Measurements from ENCODE around the gene PDCD4. TPM values are rescaled to one million over a fixed set of nuclear protein-coding genes. Genes with fewer than 3 reads are reported as not detected.
A peak's percentile ranks its signal among the peaks of the same experiment; 100 is the strongest.

PDCD4 gene
- total and polyA plus RNA-seq, 2 of the 13 experiments (the other 11 are each of a cell fraction or from before 2014, with no cell fraction given): 22.8 to 56.2 TPM

DNA sequence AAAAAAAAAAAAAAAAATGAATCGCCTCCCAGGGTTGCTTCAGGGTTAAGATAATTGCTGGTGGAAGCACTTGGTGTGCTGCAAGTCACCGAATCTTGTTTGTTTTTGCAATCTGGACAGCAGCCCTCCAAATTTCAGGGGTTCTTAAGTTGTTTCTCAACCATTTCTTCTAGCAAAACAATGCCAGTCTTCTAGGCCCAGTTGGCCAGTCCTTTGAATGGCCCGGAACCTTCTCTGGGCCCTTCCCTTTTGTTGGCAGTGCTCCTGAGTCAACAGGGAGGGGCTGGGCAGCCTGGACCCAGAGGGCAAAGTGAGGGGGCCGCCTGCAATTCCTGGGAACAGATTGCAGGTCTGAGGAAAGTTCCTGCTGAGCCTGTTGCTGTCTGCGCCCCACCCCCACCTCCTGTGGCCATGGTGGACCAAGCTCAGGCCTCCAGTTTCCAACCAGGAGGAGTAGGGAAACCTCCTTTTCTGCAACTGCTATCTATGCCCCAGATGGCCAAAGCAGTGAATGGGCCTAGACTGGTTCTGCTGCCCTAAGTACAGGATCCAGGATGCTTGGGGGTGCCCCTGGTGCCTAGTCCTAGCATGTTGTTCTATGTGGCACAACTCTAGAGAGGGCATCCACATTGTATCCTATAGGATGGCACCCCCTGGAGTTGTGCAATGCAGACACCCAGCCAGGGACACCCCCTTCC, 31.4 kb upstream of the PDCD4 start (continued):
- TF ChIP-seq HMG20B (CRISPR knock-in tag; conservative IDR thresholded peaks at IDR 0.05) (peak; percentile 58; the same call in 1 of the 2 replicates), ELF3 (CRISPR knock-in tag; IDR thresholded peaks at IDR 0.05) (peak; percentile 61; the same call in 1 of the 2 replicates), ZNF776 (CRISPR knock-in tag; IDR thresholded peaks at IDR 0.05) (no peak), SPEN (CRISPR knock-in tag; IDR thresholded peaks at IDR 0.05; ENCODE audit: low read depth) (peak; percentile 21; the same call in 1 of the 2 replicates), MEIS1 (CRISPR knock-in tag; IDR thresholded peaks at IDR 0.05; ENCODE audit: borderline replicate concordance) (no peak), ZNF766 (CRISPR knock-in tag; IDR thresholded peaks at IDR 0.05; ENCODE audit: borderline replicate concordance) (0 out of 2 replicates have a peak, but pooled peaks have one; percentile 39), TCF12 (IDR thresholded peaks at IDR 0.05) (no peak), TCF12 (CRISPR knock-in tag; IDR thresholded peaks at IDR 0.05) (0 out of 2 replicates have a peak, but pooled peaks have one; percentile 43), ZNF644 (CRISPR knock-in tag; IDR thresholded peaks at IDR 0.05; ENCODE audit: low read depth) (peak; percentile 45; the same call in 1 of the 2 replicates), ZSCAN21 (CRISPR knock-in tag; IDR thresholded peaks at IDR 0.05; ENCODE audit: borderline replicate concordance) (no peak), TEAD3 (CRISPR knock-in tag; optimal IDR thresholded peaks at IDR 0.05; ENCODE audit: borderline replicate concordance) (peak; percentile 65)
- TF ChIP-seq, protein P1, sequence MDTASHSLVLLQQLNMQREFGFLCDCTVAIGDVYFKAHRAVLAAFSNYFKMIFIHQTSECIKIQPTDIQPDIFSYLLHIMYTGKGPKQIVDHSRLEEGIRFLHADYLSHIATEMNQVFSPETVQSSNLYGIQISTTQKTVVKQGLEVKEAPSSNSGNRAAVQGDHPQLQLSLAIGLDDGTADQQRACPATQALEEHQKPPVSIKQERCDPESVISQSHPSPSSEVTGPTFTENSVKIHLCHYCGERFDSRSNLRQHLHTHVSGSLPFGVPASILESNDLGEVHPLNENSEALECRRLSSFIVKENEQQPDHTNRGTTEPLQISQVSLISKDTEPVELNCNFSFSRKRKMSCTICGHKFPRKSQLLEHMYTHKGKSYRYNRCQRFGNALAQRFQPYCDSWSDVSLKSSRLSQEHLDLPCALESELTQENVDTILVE (CRISPR knock-in tag; IDR thresholded peaks at IDR 0.05): no peak
- TF ChIP-seq, protein P2, sequence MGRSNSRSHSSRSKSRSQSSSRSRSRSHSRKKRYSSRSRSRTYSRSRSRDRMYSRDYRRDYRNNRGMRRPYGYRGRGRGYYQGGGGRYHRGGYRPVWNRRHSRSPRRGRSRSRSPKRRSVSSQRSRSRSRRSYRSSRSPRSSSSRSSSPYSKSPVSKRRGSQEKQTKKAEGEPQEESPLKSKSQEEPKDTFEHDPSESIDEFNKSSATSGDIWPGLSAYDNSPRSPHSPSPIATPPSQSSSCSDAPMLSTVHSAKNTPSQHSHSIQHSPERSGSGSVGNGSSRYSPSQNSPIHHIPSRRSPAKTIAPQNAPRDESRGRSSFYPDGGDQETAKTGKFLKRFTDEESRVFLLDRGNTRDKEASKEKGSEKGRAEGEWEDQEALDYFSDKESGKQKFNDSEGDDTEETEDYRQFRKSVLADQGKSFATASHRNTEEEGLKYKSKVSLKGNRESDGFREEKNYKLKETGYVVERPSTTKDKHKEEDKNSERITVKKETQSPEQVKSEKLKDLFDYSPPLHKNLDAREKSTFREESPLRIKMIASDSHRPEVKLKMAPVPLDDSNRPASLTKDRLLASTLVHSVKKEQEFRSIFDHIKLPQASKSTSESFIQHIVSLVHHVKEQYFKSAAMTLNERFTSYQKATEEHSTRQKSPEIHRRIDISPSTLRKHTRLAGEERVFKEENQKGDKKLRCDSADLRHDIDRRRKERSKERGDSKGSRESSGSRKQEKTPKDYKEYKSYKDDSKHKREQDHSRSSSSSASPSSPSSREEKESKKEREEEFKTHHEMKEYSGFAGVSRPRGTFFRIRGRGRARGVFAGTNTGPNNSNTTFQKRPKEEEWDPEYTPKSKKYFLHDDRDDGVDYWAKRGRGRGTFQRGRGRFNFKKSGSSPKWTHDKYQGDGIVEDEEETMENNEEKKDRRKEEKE (IDR thresholded peaks at IDR 0.05): no peak
- TF ChIP-seq, protein P3, sequence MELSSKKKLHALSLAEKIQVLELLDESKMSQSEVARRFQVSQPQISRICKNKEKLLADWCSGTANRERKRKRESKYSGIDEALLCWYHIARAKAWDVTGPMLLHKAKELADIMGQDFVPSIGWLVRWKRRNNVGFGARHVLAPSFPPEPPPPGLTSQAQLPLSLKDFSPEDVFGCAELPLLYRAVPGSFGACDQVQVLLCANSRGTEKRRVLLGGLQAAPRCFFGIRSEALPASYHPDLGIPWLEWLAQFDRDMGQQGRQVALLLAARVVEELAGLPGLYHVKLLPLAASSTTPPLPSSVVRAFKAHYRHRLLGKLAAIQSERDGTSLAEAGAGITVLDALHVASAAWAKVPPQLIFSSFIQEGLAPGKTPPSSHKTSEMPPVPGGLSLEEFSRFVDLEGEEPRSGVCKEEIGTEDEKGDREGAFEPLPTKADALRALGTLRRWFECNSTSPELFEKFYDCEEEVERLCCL (CRISPR knock-in tag; IDR thresholded peaks at IDR 0.05; ENCODE audit: borderline replicate concordance): no peak
- TF ChIP-seq, protein P4, sequence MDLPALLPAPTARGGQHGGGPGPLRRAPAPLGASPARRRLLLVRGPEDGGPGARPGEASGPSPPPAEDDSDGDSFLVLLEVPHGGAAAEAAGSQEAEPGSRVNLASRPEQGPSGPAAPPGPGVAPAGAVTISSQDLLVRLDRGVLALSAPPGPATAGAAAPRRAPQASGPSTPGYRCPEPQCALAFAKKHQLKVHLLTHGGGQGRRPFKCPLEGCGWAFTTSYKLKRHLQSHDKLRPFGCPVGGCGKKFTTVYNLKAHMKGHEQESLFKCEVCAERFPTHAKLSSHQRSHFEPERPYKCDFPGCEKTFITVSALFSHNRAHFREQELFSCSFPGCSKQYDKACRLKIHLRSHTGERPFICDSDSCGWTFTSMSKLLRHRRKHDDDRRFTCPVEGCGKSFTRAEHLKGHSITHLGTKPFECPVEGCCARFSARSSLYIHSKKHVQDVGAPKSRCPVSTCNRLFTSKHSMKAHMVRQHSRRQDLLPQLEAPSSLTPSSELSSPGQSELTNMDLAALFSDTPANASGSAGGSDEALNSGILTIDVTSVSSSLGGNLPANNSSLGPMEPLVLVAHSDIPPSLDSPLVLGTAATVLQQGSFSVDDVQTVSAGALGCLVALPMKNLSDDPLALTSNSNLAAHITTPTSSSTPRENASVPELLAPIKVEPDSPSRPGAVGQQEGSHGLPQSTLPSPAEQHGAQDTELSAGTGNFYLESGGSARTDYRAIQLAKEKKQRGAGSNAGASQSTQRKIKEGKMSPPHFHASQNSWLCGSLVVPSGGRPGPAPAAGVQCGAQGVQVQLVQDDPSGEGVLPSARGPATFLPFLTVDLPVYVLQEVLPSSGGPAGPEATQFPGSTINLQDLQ (CRISPR knock-in tag; IDR thresholded peaks at IDR 0.05): no peak
- TF ChIP-seq, protein P5, sequence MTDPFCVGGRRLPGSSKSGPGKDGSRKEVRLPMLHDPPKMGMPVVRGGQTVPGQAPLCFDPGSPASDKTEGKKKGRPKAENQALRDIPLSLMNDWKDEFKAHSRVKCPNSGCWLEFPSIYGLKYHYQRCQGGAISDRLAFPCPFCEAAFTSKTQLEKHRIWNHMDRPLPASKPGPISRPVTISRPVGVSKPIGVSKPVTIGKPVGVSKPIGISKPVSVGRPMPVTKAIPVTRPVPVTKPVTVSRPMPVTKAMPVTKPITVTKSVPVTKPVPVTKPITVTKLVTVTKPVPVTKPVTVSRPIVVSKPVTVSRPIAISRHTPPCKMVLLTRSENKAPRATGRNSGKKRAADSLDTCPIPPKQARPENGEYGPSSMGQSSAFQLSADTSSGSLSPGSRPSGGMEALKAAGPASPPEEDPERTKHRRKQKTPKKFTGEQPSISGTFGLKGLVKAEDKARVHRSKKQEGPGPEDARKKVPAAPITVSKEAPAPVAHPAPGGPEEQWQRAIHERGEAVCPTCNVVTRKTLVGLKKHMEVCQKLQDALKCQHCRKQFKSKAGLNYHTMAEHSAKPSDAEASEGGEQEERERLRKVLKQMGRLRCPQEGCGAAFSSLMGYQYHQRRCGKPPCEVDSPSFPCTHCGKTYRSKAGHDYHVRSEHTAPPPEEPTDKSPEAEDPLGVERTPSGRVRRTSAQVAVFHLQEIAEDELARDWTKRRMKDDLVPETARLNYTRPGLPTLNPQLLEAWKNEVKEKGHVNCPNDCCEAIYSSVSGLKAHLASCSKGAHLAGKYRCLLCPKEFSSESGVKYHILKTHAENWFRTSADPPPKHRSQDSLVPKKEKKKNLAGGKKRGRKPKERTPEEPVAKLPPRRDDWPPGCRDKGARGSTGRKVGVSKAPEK (CRISPR knock-in tag; IDR thresholded peaks at IDR 0.05; ENCODE audit: borderline replicate concordance): no peak
